Liver (tissue), 3 donors: Measurements from ENCODE around the gene UACA.
A peak's percentile ranks its signal among the peaks of the same experiment; 100 is the strongest.

Source experiments
- EGR1 ChIP-seq, 2 donors: IDR thresholded peaks; 2 replicates each; pipeline ENCODE4 v1.6.1; 2016 to 2018; ENCODE audit warnings: antibody characterized with exemption in 2 of 2, low read depth in 2 of 2
- GABPA ChIP-seq, 2 donors: IDR thresholded peaks in 1 of 2; conservative IDR thresholded peaks in 1 of 2; 2 replicates each; pipeline ENCODE4 v1.6.1; 2016; ENCODE audit warnings: antibody characterized with exemption in 2 of 2, mild to moderate bottlenecking in 1 of 2, moderate library complexity in 1 of 2
- HNF4A ChIP-seq, 2 donors: conservative IDR thresholded peaks; 2 replicates each; pipeline ENCODE4 v1.6.1; 2016; ENCODE audit warnings: antibody characterized with exemption in 2 of 2, mild to moderate bottlenecking in 2 of 2
- HNF4G ChIP-seq: IDR thresholded peaks from 2 replicates; pipeline ENCODE4 v1.6.1; 2016; ENCODE audit warnings: antibody characterized with exemption
- JUND ChIP-seq, 2 donors: IDR thresholded peaks; 2 replicates each; pipeline ENCODE4 v1.6.1; 2016; ENCODE audit warnings: antibody characterized with exemption in 2 of 2
- RAD21 ChIP-seq, 2 donors: IDR thresholded peaks; 2 replicates each; pipeline ENCODE4 v1.6.1; 2016; ENCODE audit warnings: antibody characterized with exemption in 2 of 2, mild to moderate bottlenecking in 2 of 2
- RXRA ChIP-seq, 2 donors: IDR thresholded peaks; 2 replicates each; pipeline ENCODE4 v1.6.1; 2017 to 2018; ENCODE audit warnings: antibody characterized with exemption in 2 of 2, mild to moderate bottlenecking in 1 of 2
- SP1 ChIP-seq: IDR thresholded peaks from 2 replicates; pipeline ENCODE4 v1.6.1; 2018; ENCODE audit warnings: antibody characterized with exemption, mild to moderate bottlenecking
- TAF1 ChIP-seq: conservative IDR thresholded peaks from 2 replicates; pipeline ENCODE4 v1.6.1; 2016; ENCODE audit warnings: antibody characterized with exemption, mild to moderate bottlenecking
- TF ChIP-seq, protein P1 (sequence below): fragments of 150-350 bp; IDR thresholded peaks from 2 replicates; pipeline ENCODE4 v1.5.1; 2017; ENCODE audit warnings: improper control_type of control experiment, low read depth, low read length; ENCODE audit not compliant: missing input control
- TF ChIP-seq, protein P2 (sequence below): IDR thresholded peaks from 2 replicates; pipeline ENCODE4 v1.6.1; 2016; ENCODE audit warnings: antibody characterized with exemption, mild to moderate bottlenecking
- TF ChIP-seq, protein P3 (sequence below): IDR thresholded peaks from 2 replicates; pipeline ENCODE4 v1.6.1; 2016; ENCODE audit warnings: antibody characterized with exemption
- TF ChIP-seq, protein P4 (sequence below): IDR thresholded peaks from 2 replicates; pipeline ENCODE4 v1.6.1; 2016; ENCODE audit warnings: antibody characterized with exemption
- TF ChIP-seq, protein P5 (sequence below): IDR thresholded peaks from 2 replicates; pipeline ENCODE4 v1.6.1; 2016; ENCODE audit warnings: antibody characterized with exemption
- donor health status: healthy.
- donor health status: healthy.

DNA sequence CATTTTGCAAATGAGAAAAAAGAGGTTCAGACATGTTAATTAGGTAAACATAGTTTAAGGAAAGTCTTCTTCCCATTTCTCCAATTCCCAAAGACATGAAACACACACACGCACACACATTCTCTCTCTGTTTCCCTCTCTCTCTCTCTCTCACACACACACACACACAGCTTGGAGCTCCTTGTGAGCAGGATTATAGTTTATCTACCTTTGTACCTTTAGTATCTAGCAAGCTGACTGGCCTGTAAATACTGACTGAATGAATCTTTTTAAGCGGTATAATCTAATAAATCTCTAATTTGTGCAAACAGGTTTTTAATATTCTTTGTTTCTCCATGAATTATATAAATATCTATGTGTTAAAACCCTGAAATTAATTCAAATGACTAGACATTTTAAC, 73.3 kb downstream of the UACA start:
- TF ChIP-seq, protein P1, sequence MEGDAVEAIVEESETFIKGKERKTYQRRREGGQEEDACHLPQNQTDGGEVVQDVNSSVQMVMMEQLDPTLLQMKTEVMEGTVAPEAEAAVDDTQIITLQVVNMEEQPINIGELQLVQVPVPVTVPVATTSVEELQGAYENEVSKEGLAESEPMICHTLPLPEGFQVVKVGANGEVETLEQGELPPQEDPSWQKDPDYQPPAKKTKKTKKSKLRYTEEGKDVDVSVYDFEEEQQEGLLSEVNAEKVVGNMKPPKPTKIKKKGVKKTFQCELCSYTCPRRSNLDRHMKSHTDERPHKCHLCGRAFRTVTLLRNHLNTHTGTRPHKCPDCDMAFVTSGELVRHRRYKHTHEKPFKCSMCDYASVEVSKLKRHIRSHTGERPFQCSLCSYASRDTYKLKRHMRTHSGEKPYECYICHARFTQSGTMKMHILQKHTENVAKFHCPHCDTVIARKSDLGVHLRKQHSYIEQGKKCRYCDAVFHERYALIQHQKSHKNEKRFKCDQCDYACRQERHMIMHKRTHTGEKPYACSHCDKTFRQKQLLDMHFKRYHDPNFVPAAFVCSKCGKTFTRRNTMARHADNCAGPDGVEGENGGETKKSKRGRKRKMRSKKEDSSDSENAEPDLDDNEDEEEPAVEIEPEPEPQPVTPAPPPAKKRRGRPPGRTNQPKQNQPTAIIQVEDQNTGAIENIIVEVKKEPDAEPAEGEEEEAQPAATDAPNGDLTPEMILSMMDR, result no peak
- no peak for TF ChIP-seq TAF1
- TF ChIP-seq JUND (IDR thresholded peaks at IDR 0.05), result no peak
- peak in 1 of 2 donors; percentile 6 for TF ChIP-seq HNF4A (conservative IDR thresholded peaks at IDR 0.05)
- TF ChIP-seq, protein P2, sequence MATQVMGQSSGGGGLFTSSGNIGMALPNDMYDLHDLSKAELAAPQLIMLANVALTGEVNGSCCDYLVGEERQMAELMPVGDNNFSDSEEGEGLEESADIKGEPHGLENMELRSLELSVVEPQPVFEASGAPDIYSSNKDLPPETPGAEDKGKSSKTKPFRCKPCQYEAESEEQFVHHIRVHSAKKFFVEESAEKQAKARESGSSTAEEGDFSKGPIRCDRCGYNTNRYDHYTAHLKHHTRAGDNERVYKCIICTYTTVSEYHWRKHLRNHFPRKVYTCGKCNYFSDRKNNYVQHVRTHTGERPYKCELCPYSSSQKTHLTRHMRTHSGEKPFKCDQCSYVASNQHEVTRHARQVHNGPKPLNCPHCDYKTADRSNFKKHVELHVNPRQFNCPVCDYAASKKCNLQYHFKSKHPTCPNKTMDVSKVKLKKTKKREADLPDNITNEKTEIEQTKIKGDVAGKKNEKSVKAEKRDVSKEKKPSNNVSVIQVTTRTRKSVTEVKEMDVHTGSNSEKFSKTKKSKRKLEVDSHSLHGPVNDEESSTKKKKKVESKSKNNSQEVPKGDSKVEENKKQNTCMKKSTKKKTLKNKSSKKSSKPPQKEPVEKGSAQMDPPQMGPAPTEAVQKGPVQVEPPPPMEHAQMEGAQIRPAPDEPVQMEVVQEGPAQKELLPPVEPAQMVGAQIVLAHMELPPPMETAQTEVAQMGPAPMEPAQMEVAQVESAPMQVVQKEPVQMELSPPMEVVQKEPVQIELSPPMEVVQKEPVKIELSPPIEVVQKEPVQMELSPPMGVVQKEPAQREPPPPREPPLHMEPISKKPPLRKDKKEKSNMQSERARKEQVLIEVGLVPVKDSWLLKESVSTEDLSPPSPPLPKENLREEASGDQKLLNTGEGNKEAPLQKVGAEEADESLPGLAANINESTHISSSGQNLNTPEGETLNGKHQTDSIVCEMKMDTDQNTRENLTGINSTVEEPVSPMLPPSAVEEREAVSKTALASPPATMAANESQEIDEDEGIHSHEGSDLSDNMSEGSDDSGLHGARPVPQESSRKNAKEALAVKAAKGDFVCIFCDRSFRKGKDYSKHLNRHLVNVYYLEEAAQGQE, result no peak
- TF ChIP-seq SP1, result no peak
- TF ChIP-seq, protein P3, sequence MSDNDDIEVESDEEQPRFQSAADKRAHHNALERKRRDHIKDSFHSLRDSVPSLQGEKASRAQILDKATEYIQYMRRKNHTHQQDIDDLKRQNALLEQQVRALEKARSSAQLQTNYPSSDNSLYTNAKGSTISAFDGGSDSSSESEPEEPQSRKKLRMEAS, result no peak
- no peak for TF ChIP-seq RAD21 (IDR thresholded peaks at IDR 0.05)
- TF ChIP-seq, protein P4, sequence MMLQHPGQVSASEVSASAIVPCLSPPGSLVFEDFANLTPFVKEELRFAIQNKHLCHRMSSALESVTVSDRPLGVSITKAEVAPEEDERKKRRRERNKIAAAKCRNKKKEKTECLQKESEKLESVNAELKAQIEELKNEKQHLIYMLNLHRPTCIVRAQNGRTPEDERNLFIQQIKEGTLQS, result no peak
- TF ChIP-seq EGR1 (IDR thresholded peaks at IDR 0.05; ENCODE audit: low read depth in 2 of 2), result no peak
- no peak for TF ChIP-seq RXRA (IDR thresholded peaks at IDR 0.05)
- TF ChIP-seq, protein P5, sequence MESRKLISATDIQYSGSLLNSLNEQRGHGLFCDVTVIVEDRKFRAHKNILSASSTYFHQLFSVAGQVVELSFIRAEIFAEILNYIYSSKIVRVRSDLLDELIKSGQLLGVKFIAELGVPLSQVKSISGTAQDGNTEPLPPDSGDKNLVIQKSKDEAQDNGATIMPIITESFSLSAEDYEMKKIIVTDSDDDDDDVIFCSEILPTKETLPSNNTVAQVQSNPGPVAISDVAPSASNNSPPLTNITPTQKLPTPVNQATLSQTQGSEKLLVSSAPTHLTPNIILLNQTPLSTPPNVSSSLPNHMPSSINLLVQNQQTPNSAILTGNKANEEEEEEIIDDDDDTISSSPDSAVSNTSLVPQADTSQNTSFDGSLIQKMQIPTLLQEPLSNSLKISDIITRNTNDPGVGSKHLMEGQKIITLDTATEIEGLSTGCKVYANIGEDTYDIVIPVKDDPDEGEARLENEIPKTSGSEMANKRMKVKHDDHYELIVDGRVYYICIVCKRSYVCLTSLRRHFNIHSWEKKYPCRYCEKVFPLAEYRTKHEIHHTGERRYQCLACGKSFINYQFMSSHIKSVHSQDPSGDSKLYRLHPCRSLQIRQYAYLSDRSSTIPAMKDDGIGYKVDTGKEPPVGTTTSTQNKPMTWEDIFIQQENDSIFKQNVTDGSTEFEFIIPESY, result no peak
- no peak for TF ChIP-seq GABPA (IDR thresholded peaks at IDR 0.05 in 1 of 2, conservative IDR thresholded peaks at IDR 0.05 in 1 of 2)
- no peak for TF ChIP-seq HNF4G
